Effector memory CD8-positive, alpha-beta T cell (primary cell): ENCODE results near the gene PNPLA2.
A peak's percentile ranks its signal among the peaks of the same experiment; 100 is the strongest.

Experiments used
- ATAC-seq: fragments of 150-1000 bp; cut with Tn5 transposase; replicated peaks from 2 replicates; pipeline ENCODE4 v1.10.0; 2021; ENCODE audit warnings: mild to moderate bottlenecking, moderate library complexity
- DNase-seq, 3 experiments: peaks; one replicate each; pipeline ENCODE4 v3.0.0; 2021
- H3K27ac Mint-ChIP-seq, 2 donors: one replicate each; pipeline ENCODE4 v1.8.0; 2022; ENCODE audit warnings: mild to moderate bottlenecking in 2 of 2, mixed read lengths in 2 of 2, moderate library complexity in 2 of 2
- H3K27me3 Mint-ChIP-seq, 2 donors: one replicate each; pipeline ENCODE4 v1.8.0; 2022; ENCODE audit warnings: mixed read lengths in 2 of 2
- H3K36me3 Mint-ChIP-seq: one replicate; pipeline ENCODE4 v1.8.0; 2022; ENCODE audit warnings: mild to moderate bottlenecking, moderate library complexity, mixed read lengths; ENCODE audit not compliant: insufficient read depth
- H3K4me1 Mint-ChIP-seq, 2 donors: one replicate each; pipeline ENCODE4 v1.8.0; 2022; ENCODE audit warnings: low read depth in 2 of 2, mixed read lengths in 2 of 2
- H3K4me3 Mint-ChIP-seq, 2 donors: one replicate each; pipeline ENCODE4 v1.8.0; 2022; ENCODE audit warnings: mild to moderate bottlenecking in 2 of 2, mixed read lengths in 2 of 2, moderate library complexity in 2 of 2
- H3K9me3 Mint-ChIP-seq, 2 donors: one replicate each; pipeline ENCODE4 v1.8.0; 2022; ENCODE audit warnings: mixed read lengths in 2 of 2

PNPLA2 gene

GRCh38 chr11:810040-810567, 8.6 kb upstream of the PNPLA2 start:
- H3K36me3 Mint-ChIP-seq: peaks cover 37% of the 10 kb centered on the region
- peak overlapping the region; percentile 89 to 90 for H3K4me3 Mint-ChIP-seq
- H3K27ac Mint-ChIP-seq: peak overlapping the region; percentile 94 to 97
- H3K9me3 Mint-ChIP-seq: no peaks in the 10 kb centered on the region
- DNase-seq (no peak), ATAC-seq (peak; percentile 25)
- H3K4me1 Mint-ChIP-seq: peaks cover 30 to 32% of the 10 kb centered on the region in 2 donors
- H3K27me3 Mint-ChIP-seq: no peaks in the 10 kb centered on the region

DNA sequence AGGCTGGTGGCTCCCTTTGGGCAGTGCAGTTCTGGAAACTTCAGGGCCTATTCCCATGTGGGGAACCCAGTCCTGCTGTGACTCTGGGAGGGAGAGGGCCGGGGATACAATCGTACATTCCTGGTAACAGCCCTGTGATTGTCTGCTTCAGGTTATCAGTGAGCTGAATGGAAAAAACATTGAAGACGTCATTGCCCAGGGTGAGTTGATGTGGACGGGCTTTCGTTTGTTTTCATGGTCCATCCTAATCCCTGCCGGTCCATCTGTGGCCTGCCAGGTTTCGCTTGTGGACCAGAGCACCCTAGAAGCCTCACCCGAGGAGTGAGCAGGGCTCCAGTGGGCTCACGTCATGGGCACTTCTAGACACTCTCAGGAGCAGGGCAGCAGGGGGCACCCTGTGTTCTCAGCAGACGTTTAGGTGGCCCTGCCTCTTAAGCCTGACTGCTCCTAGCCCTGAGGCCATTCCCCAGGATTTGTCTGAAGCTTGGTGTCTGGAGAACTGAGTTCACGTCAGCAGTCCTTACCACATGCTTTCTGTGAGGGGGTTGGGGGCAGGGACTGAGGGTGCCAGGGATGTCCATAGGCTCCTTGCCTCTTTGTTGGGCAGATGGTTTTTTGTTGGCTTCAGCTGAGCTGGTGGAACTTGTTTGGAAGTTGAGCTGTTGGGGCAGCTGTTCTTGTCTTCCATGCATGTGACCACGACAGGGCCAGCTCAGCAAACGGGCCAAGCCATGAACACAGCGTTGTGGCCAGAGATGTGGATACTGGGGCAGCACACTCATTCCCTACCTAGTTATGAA, 7.1 kb upstream of the PNPLA2 start:
- Mint-ChIP-seq H3K27me3 (no peaks in the 10 kb centered on the region), H3K36me3 (peaks cover 37% of the 10 kb centered on the region), H3K4me1 (peaks cover 30 to 32% of the 10 kb centered on the region in 2 donors), H3K9me3 (no peaks in the 10 kb centered on the region), H3K4me3 (peak overlapping the region; percentile 89 to 90), H3K27ac (peak overlapping the region; percentile 94 to 97)
- no peak for ATAC-seq
- DNase-seq: no peak

GRCh38 chr11:812390-812789, 6.3 kb upstream of the PNPLA2 start:
- H3K27ac Mint-ChIP-seq: peak overlapping the region in 1 of 2 donors; percentile 97
- H3K27me3 Mint-ChIP-seq: no peaks in the 10 kb centered on the region
- peaks cover 37% of the 10 kb centered on the region for H3K36me3 Mint-ChIP-seq
- H3K4me1 Mint-ChIP-seq: peaks cover 30 to 32% of the 10 kb centered on the region in 2 donors
- no peak for DNase-seq
- H3K9me3 Mint-ChIP-seq: no peaks in the 10 kb centered on the region
- no peak overlapping the region for H3K4me3 Mint-ChIP-seq
- no peak for ATAC-seq

DNA sequence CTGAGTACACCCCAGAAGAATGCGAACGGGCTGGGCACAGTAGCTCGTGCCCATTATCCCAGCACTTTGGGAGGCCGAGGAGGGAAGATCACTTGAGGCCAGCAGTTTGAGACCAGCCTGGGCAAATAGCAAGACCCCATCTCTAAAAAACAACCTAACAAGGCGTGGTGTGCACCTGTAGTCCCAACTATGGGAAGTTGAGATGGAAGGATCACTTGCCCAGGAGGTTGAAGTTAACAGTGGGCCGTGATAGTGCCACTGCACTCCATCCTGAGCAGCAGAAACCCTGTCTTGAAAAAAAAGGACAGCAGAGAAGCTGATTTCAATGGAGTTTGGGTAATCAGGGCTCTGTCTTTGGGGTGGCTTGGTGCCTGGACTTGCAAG, 5.7 kb upstream of the PNPLA2 start:
- Mint-ChIP-seq H3K27ac (peak overlapping the region in 1 of 2 donors; percentile 49), H3K36me3 (peaks cover 37% of the 10 kb centered on the region), H3K27me3 (no peaks in the 10 kb centered on the region), H3K9me3 (no peaks in the 10 kb centered on the region), H3K4me1 (peaks cover 26 to 29% of the 10 kb centered on the region in 2 donors), H3K4me3 (no peak overlapping the region)
- ATAC-seq (no peak), DNase-seq (no peak)

GRCh38 chr11:813456-814096, 5.1 kb upstream of the PNPLA2 start:
- ATAC-seq: no peak
- peaks cover 37% of the 10 kb centered on the region for H3K36me3 Mint-ChIP-seq
- no peaks in the 10 kb centered on the region for H3K9me3 Mint-ChIP-seq
- H3K4me1 Mint-ChIP-seq: peaks cover 24 to 27% of the 10 kb centered on the region in 2 donors
- H3K27me3 Mint-ChIP-seq: no peaks in the 10 kb centered on the region
- DNase-seq: no peak
- H3K4me3 Mint-ChIP-seq: no peak overlapping the region
- no peak overlapping the region for H3K27ac Mint-ChIP-seq

DNA sequence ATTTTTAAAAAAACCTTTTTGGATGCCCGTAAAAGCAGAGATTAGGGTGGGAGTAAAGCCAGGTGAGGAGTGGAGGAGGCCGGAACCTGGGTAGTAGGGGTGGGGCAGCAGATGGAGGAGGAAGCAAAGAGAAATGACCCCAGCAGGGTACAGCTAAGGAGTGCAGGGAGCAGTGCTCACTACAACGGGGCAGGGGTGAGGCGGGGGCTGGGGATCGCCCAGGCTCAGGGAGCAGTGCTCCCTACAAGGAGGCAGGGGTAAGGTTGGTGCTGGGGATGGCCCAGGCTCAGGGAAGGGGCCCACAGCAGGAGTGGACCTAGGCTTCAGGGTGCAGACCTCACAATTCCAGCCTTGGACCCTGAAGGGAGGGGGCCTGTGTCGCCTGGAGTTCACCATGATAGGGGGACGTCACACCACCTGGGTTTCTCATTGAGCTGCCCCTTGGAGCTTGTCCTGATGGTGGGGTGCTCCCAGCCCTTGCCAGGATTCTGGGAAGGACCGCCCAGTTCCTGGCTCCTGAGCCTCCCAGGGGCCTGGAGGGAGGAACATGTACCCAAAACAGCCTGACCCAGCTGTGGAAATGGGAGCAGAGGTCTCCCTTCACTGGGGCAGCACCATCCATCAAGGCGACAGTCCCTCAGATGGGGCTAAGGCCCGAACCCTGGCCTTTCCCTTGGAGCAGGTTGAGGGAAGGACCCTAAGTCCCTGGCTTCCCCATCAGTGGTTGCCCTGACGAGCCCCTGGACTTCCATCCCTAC, 2.9 kb upstream of the PNPLA2 start:
- H3K4me1 Mint-ChIP-seq: peaks cover 14 to 19% of the 10 kb centered on the region in 2 donors
- H3K27ac Mint-ChIP-seq: no peak overlapping the region
- no peaks in the 10 kb centered on the region for H3K27me3 Mint-ChIP-seq
- no peak overlapping the region for H3K4me3 Mint-ChIP-seq
- peaks cover 34% of the 10 kb centered on the region for H3K36me3 Mint-ChIP-seq
- ATAC-seq (no peak), DNase-seq (no peak)
- H3K9me3 Mint-ChIP-seq: no peaks in the 10 kb centered on the region

GRCh38 chr11:816433-816779, 2.3 kb upstream of the PNPLA2 start:
- H3K4me1 Mint-ChIP-seq: peaks cover 12 to 19% of the 10 kb centered on the region in 2 donors
- DNase-seq (no peak), ATAC-seq (no peak)
- no peaks in the 10 kb centered on the region for H3K27me3 Mint-ChIP-seq
- no peak overlapping the region for H3K4me3 Mint-ChIP-seq
- peaks cover 34% of the 10 kb centered on the region for H3K36me3 Mint-ChIP-seq
- H3K9me3 Mint-ChIP-seq: no peaks in the 10 kb centered on the region
- no peak overlapping the region for H3K27ac Mint-ChIP-seq

GRCh38 chr11:819129-819931, 616 bp downstream of the PNPLA2 start:
- Mint-ChIP-seq H3K4me3 (peak overlapping the region; percentile 83 to 86), H3K9me3 (no peaks in the 10 kb centered on the region), H3K36me3 (peaks cover 40% of the 10 kb centered on the region), H3K27me3 (no peaks in the 10 kb centered on the region), H3K4me1 (peaks cover 5 to 11% of the 10 kb centered on the region in 2 donors), H3K27ac (peak overlapping the region; percentile 80 to 89)
- DNase-seq (peak; percentile 89 to 90 (median 90)), ATAC-seq (peak; percentile 71)

GRCh38 chr11:819943-820649, 1.4 kb downstream of the PNPLA2 start:
- no peaks in the 10 kb centered on the region for H3K27me3 Mint-ChIP-seq
- DNase-seq: peak; percentile 93 to 97 (median 96)
- ATAC-seq: peak; percentile 77
- H3K9me3 Mint-ChIP-seq: no peaks in the 10 kb centered on the region
- peak overlapping the region; percentile 83 to 86 for H3K4me3 Mint-ChIP-seq
- peaks cover 42% of the 10 kb centered on the region for H3K36me3 Mint-ChIP-seq
- H3K27ac Mint-ChIP-seq: peak overlapping the region; percentile 80 to 89
- H3K4me1 Mint-ChIP-seq: peaks cover 5 to 11% of the 10 kb centered on the region in 2 donors

DNA sequence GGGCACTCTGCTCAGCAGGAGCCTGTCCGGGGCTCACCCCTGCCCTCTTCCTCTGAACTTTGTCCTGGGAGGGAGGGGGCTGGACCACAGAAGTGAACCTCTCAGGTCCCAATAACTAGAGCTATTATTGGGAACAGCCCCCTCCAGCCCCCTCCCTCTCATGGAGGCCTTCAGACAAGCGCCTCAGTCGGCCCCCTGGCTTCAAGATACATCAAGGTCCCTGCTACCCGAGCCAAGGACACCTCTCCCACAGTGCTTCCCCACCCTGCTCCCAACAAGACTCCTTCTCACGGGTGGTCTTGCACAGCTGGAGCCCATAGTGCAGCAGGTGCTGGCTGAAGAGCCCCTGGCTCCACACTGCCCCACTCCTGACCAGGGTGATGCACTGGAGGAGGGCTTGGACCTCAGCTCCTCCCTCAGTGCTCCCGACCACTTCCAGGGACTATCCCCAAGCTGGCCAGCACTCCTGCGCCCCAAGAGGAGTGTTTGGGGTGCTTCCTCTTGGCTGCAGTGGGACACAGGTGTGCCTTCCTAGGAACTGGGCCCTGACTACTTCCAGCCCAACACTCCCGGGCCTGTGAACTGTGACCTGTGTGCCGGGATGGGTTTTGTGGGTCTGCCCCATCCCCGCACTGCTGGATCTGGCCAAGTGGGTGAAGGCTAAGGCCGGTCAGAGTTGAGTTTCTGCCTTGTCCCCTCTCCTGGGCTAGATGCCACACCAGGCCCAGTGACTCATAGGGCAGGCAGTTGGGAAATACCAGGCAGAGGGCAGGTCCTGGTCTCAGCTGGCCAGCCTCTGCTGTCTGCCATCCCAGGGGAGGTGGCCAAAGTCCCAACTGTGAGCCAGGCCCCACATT, 2.2 kb downstream of the PNPLA2 start:
- H3K9me3 Mint-ChIP-seq: no peaks in the 10 kb centered on the region
- ATAC-seq: no peak
- peaks cover 5 to 11% of the 10 kb centered on the region in 2 donors for H3K4me1 Mint-ChIP-seq
- H3K27ac Mint-ChIP-seq: peak overlapping the region in 1 of 2 donors; percentile 60
- peaks cover 50% of the 10 kb centered on the region for H3K36me3 Mint-ChIP-seq
- H3K27me3 Mint-ChIP-seq: no peaks in the 10 kb centered on the region
- peak overlapping the region; percentile 83 to 86 for H3K4me3 Mint-ChIP-seq
- DNase-seq: no peak

DNA sequence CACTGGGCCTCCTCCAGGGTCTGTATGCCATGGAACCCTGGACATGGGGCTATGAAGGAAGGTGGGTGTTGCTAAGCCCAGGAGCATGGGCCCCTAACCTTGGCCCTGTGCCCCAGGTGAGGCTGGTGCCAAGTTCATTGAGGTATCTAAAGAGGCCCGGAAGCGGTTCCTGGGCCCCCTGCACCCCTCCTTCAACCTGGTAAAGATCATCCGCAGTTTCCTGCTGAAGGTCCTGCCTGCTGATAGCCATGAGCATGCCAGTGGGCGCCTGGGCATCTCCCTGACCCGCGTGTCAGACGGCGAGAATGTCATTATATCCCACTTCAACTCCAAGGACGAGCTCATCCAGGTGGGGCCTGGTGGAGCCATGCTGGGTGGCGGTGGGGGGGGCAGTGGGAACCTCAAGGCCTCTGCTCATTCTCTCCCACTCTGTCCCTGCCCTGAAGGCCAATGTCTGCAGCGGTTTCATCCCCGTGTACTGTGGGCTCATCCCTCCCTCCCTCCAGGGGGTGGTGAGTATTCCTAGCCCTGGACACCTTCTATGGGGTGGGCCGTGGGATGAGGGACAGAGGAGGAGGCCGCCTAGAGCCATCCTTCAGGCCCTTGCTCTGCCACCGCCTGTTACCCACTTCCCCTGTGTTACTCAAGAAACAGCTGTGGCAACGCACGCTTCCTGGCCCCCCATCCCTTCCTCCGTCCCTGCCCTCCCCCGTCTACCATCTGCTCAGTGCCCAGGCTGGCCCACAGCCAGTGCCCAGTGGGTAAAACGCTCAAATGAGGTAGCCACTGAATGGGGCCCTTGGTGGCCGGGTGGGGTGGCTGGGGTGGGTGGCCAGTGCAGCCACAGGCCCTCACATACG, 3.0 kb downstream of the PNPLA2 start:
- H3K27me3 Mint-ChIP-seq: no peaks in the 10 kb centered on the region
- H3K9me3 Mint-ChIP-seq: no peaks in the 10 kb centered on the region
- ATAC-seq: no peak
- H3K4me1 Mint-ChIP-seq: peaks cover 9 to 11% of the 10 kb centered on the region in 2 donors
- peak overlapping the region in 1 of 2 donors; percentile 29 for H3K27ac Mint-ChIP-seq
- peak overlapping the region; percentile 37 to 86 for H3K4me3 Mint-ChIP-seq
- H3K36me3 Mint-ChIP-seq: peaks cover 53% of the 10 kb centered on the region
- no peak for DNase-seq
